Activated CD4-positive, alpha-beta T cell treated with anti-CD3 and anti-CD28 coated beads, Interleukin-2, amount 50 U/mL, for 1 hour (primary cell): ENCODE measurements around the gene MANBA.
"Not testable (repeated sequence)": the region's sequence is repeated elsewhere in the genome, so short reads cannot be mapped to it uniquely, and the experiment has no call there.

ENCODE experiments used
- DNase-seq: peaks from one replicate; pipeline ENCODE4 v3.0.0-alpha.2; 2020

Gene MANBA

GRCh38 chr4:102667001-102667400 lies 93.8 kb downstream of the MANBA start:
- DNase-seq = no peak

GRCh38 chr4:102665527-102665926 lies 95.2 kb downstream of the MANBA start:
- no peak for DNase-seq

GRCh38 chr4:102663073-102663472 lies 97.7 kb downstream of the MANBA start:
- no peak for DNase-seq

GRCh38 chr4:102657206-102657605 lies 103.6 kb downstream of the MANBA start:
- DNase-seq = no peak

- no peak for DNase-seq
Measured at GRCh38 chr4:102647117-102647516, 113.7 kb downstream of the MANBA start.

- DNase-seq = no peak
Measured at GRCh38 chr4:102642631-102643298, 118.0 kb downstream of the MANBA start.

GRCh38 chr4:102641793-102642192 lies 119.0 kb downstream of the MANBA start:
- DNase-seq = no peak

- DNase-seq = no peak
Measured at GRCh38 chr4:102640669-102641068, 120.1 kb downstream of the MANBA start.

- no peak for DNase-seq
Measured at GRCh38 chr4:102639598-102639997, 121.2 kb downstream of the MANBA start.

GRCh38 chr4:102638621-102639020 lies 122.1 kb downstream of the MANBA start:
- no peak for DNase-seq

GRCh38 chr4:102637391-102637790 lies 123.4 kb downstream of the MANBA start:
- DNase-seq = no peak

GRCh38 chr4:102633100-102633499 lies 127.7 kb downstream of the MANBA start:
- no peak for DNase-seq

- DNase-seq = no peak
Measured at GRCh38 chr4:102632241-102633065, 128.3 kb downstream of the MANBA start.

- DNase-seq = no peak
Measured at GRCh38 chr4:102631616-102632015, 129.2 kb downstream of the MANBA start.

GRCh38 chr4:102629673-102630072 lies 131.1 kb downstream of the MANBA start:
- no peak for DNase-seq

- no peak for DNase-seq
Measured at GRCh38 chr4:102627831-102628523, 132.8 kb downstream of the MANBA start.

GRCh38 chr4:102625232-102625930 lies 135.4 kb downstream of the MANBA start:
- peak; percentile 58 for DNase-seq

GRCh38 chr4:102624505-102624904 lies 136.3 kb downstream of the MANBA start:
- DNase-seq = no peak

- no peak for DNase-seq
Measured at GRCh38 chr4:102623622-102624021, 137.1 kb downstream of the MANBA start.

- DNase-seq = no peak
Measured at GRCh38 chr4:102620697-102621497, 139.9 kb downstream of the MANBA start.

GRCh38 chr4:102619776-102620631 lies 140.8 kb downstream of the MANBA start:
- DNase-seq = not testable (repeated sequence)
